SH-SY5Y (cell line): ENCODE data around the gene HOXA13.

Experiments used
- GATA2 ChIP-seq: IDR thresholded peaks from 2 replicates; pipeline ENCODE4 v1.6.1; 2011; ENCODE audit warnings: mild to moderate bottlenecking, low read depth, low read length
- GATA3 ChIP-seq: IDR thresholded peaks from 2 replicates; pipeline ENCODE4 v1.6.1; 2011; ENCODE audit warnings: low read depth, mild to moderate bottlenecking, low read length, moderate library complexity

DNA sequence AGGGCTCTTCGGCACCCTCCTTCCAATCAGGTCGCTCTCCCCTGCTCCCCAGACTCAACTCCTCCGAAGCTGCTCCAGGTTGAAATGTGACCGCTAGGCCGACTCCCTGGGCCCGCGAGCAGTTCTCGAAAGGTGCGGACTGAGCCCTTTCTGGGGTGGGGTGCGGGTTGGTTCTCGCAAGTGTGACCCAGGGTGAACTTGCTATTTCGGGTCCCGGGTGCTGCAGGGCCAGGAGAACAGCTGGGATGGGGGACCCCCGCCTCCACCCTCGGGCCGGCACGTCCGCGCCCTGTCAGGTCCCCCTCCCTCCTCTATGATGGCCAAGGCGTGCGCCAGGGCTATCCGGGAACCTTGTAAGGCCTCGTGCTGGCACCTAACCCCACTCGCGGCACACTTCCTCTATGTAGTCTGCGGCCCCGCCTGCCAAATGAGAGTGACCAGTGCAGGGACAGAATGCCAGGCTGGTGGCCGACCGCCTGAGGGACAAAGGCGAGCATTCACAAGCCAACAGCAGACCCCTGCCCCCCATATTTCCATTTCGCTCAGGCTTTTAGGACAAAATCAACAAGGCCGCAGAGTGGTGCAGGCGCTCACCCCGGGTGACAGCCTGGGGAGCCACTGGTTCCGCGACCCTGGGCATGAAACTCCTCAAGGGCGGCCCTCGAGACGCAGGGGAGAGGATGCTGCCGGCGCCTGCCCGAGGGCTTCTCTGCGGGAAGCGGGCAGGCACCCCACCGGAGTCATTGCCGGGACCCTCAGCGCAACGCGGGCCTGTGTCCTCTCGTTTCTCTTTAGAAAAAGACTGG, 13.7 kb upstream of the HOXA13 start:
- no peak for TF ChIP-seq GATA2
- no peak for TF ChIP-seq GATA3
